K562 (cell line): ENCODE measurements around the gene ATP10B. TPM values are rescaled to one million over a fixed set of nuclear protein-coding genes. Genes with fewer than 3 reads are reported as not detected.
"Not testable (repeated sequence)": the region's sequence is repeated elsewhere in the genome, so short reads cannot be mapped to it uniquely, and the experiment has no call there.

Experiments
- ATAC-seq: fragments of 200-7000 bp; cut with Tn5 transposase; 3 replicates; pipeline ENCODE4 v1.9.1; 2020; ENCODE audit warnings: moderate library complexity
- BruUV-seq: library from RNA; stranded (reverse); fragments of 400-500 nt; replicated peaks from 2 replicates; lab custom pipeline; 2021; lab: Mats Ljungman, UMichigan
- CTCF ChIA-PET: fragments of 300-600 bp; formaldehyde crosslinking; extraction: SDS; loops from one replicate; lab custom pipeline; 2021; ENCODE audit warnings: low intra/inter-chr PET ratio; lab: Yijun Ruan, JAX
- POLR2A ChIA-PET: fragments of 300-600, 350-650 bp; sonication (Branson Sonifier 250); formaldehyde crosslinking; extraction: SDS; loops from one replicate; lab custom pipeline; 2021; ENCODE audit warnings: antibody characterized with exemption, inconsistent platforms; lab: Yijun Ruan, JAX
- DNase-seq, 4 experiments: peaks; one replicate each; pipeline versions ENCODE4 v3.0.0 to v3.0.0-alpha.2; 2011 to 2018; ENCODE audit warnings: low spot score in 3 of 4, mixed read lengths in 3 of 4; ENCODE audit errors: extremely low read depth in 1 of 4
- FAIRE-seq: peaks from 2 replicates; lab custom pipeline; 2011; peaks lifted over from hg19 to GRCh38; lab: Jason Lieb, UNC
- H2AFZ ChIP-seq: 2 replicates; pipeline ENCODE4 v1.6.0; 2011; ENCODE audit warnings: low read depth, low read length, control low read depth, inconsistent platforms
- H3K27ac ChIP-seq: fragments of 200-600 bp; 3 replicates; pipeline ENCODE4 v1.8.0; 2011; ENCODE audit warnings: low read depth, mild to moderate bottlenecking, control low read depth, inconsistent platforms, low read length, moderate library complexity, mixed read lengths; ENCODE audit errors: extremely low read depth
- H3K27me3 ChIP-seq, 2 experiments: fragments of 300-600 bp in 1 of 2; 2 replicates in 1 of 2; 3 replicates in 1 of 2; pipeline versions ENCODE4 v1.6.0 to v1.8.0; 2011; ENCODE audit warnings: inconsistent platforms in 2 of 2, low read length in 2 of 2, mild to moderate bottlenecking in 1 of 2, mixed read lengths in 1 of 2, moderate library complexity in 1 of 2; ENCODE audit not compliant: control insufficient read depth in 2 of 2, insufficient read depth in 2 of 2
- H3K36me3 ChIP-seq: fragments of 300-600 bp; 3 replicates; pipeline ENCODE4 v1.8.0; 2011; ENCODE audit warnings: mild to moderate bottlenecking, low read length, inconsistent platforms; ENCODE audit not compliant: control insufficient read depth, insufficient read depth
- H3K4me1 ChIP-seq, 2 experiments: fragments of 200-600 bp in 1 of 2; replicated peaks in 1 of 2; 2 replicates in 1 of 2; 3 replicates in 1 of 2; pipeline versions ENCODE4 v1.5.1 to v1.8.0; 2011; ENCODE audit warnings: inconsistent platforms in 2 of 2, low read length in 2 of 2, mild to moderate bottlenecking in 1 of 2, mixed read lengths in 1 of 2, moderate library complexity in 1 of 2; ENCODE audit not compliant: control insufficient read depth in 2 of 2, insufficient read depth in 2 of 2
- H3K4me2 ChIP-seq: 2 replicates; pipeline ENCODE4 v1.6.1; 2011; ENCODE audit warnings: low read length, control low read depth, inconsistent platforms, mixed read lengths; ENCODE audit not compliant: insufficient read depth
- H3K4me3 ChIP-seq: fragments of 200-600 bp; sonication (generic), shearing (Covaris generic); 2 replicates; pipeline ENCODE4 v1.5.1; 2016; ENCODE audit warnings: control low read depth, inconsistent platforms
- H3K79me2 ChIP-seq: fragments of 200-600 bp; 3 replicates; pipeline ENCODE4 v1.8.0; 2011; ENCODE audit warnings: low read length, inconsistent platforms; ENCODE audit not compliant: control insufficient read depth, insufficient read depth
- H3K9ac ChIP-seq, 2 experiments: 2 replicates each; pipeline versions ENCODE4 v1.6.0 to v1.6.1; 2011; ENCODE audit warnings: low read depth in 2 of 2, low read length in 2 of 2, control low read depth in 1 of 2, inconsistent platforms in 1 of 2, mild to moderate bottlenecking in 1 of 2, mixed read lengths in 1 of 2; ENCODE audit not compliant: insufficient read depth in 1 of 2
- H3K9me1 ChIP-seq: one replicate; pipeline ENCODE4 v1.6.0; 2011; ENCODE audit warnings: inconsistent platforms, mild to moderate bottlenecking, low read length, moderate library complexity; ENCODE audit not compliant: control insufficient read depth, insufficient read depth
- H3K9me3 ChIP-seq: replicated peaks from 2 replicates; pipeline ENCODE4 v1.5.1; 2011; ENCODE audit warnings: low read depth, low read length, inconsistent platforms; ENCODE audit not compliant: control insufficient read depth, insufficient read depth
- H4K20me1 ChIP-seq: replicated peaks from 2 replicates; pipeline ENCODE4 v1.6.1; 2011; ENCODE audit warnings: low read length, inconsistent platforms, mixed read lengths; ENCODE audit not compliant: control insufficient read depth, insufficient read depth
- KAT2B ChIP-seq: IDR thresholded peaks from one replicate; pipeline ENCODE4 v1.6.1; 2012; ENCODE audit warnings: low read depth, mild to moderate bottlenecking, control low read depth, inconsistent platforms, low read length, moderate library complexity
- MXD1 ChIP-seq: fragments of 250-450 bp; sonication (Bioruptor Pico); IDR thresholded peaks from 2 replicates; pipeline ENCODE4 v1.8.0; 2021; ENCODE audit warnings: borderline replicate concordance, mild to moderate bottlenecking, moderate library complexity; ENCODE audit not compliant: poor library complexity, severe bottlenecking
- NCOA4 ChIP-seq: fragments of 450-650 bp; IDR thresholded peaks from 2 replicates; pipeline ENCODE4 v1.6.1; 2018; ENCODE audit warnings: mild to moderate bottlenecking; ENCODE audit not compliant: partially characterized antibody
- PTRF ChIP-seq: fragments of 450-650 bp; IDR thresholded peaks from 2 replicates; pipeline ENCODE4 v1.6.1; 2016; ENCODE audit warnings: mild to moderate bottlenecking, missing genetic modification characterization, missing compliant biosample characterization
- TFAM ChIP-seq: fragments of 250-450 bp; sonication (Bioruptor Pico); conservative IDR thresholded peaks from 2 replicates; pipeline ENCODE4 v1.5.0; 2021; ENCODE audit warnings: mild to moderate bottlenecking, moderate library complexity
- WGBS: fragments of 100-300 bp; shearing (Covaris generic); methylation state at CpG from one replicate; pipeline ENCODE4 v1.1.6; 2016; ENCODE audit warnings: low coverage, mixed read lengths; ENCODE audit not compliant: insufficient coverage; ENCODE audit errors: missing lambda C conversion rate; 5-methylcytosine and 5-hydroxymethylcytosine counted together
- in situ Hi-C: fragments of 300-500 bp; cut with MboI; formaldehyde crosslinking; loops from 4 replicates; pipeline ENCODE4 v1.15.0; 2018; ENCODE audit warnings: inconsistent platforms, mixed read lengths
- intact Hi-C: fragments of 100-400 bp; cut with micrococcal nuclease; formaldehyde crosslinking; loops from 2 replicates; pipeline ENCODE4 v1.14.2; 2022
- polyA plus RNA-seq, 8 experiments: library from polyadenylated mRNA; depleted of rRNA in 4 of 8; stranded (reverse) in 5 of 8; unstranded in 3 of 8; fragments of >200 nt; fragmentation: Nextera tagmentation in 2 of 8; fragmentation: Illumina TruSeq in 1 of 8; extraction: Ambion mirVana in 2 of 8; extraction: Trizol in 1 of 8; gene quantifications; 2 replicates each; pipeline versions ENCODE4 v1.2.1 to v1.2.3, GENCODE V29; 2011 to 2014; ENCODE audit warnings: inconsistent platforms in 1 of 8, missing spikeins in 1 of 8
- total RNA-seq, 7 experiments: library from RNA; depleted of rRNA in 6 of 7; stranded (reverse); fragments of >200 nt in 6 of 7; fragmentation: Illumina TruSeq in 2 of 7; extraction: Trizol in 2 of 7; gene quantifications; 2 replicates each; pipeline versions ENCODE4 v1.2.1 to v1.2.3, GENCODE V29; 2011 to 2021; ENCODE audit warnings: low replicate concordance in 1 of 7

Gene ATP10B
- total and polyA plus RNA-seq, 9 of the 15 experiments (the other 6 are each of a cell fraction or from before 2014, with no cell fraction given): 0.04 TPM; not detected in 8

- CTCF ChIA-PET, H3K27me3 ChIP-seq, H4K20me1 ChIP-seq, H3K9me3 ChIP-seq, FAIRE-seq, H3K9ac ChIP-seq, H3K4me1 ChIP-seq, DNase-seq, H3K4me2 ChIP-seq, H3K79me2 ChIP-seq, ATAC-seq, H3K9me1 ChIP-seq, in situ Hi-C loops, BruUV-seq, H3K27ac ChIP-seq, H2AFZ ChIP-seq, H3K4me3 ChIP-seq, POLR2A ChIA-PET, H3K36me3 ChIP-seq, intact Hi-C loops: not testable (repeated sequence)
- 3% methylated on average over 6 of the region's 6 CpGs for WGBS
Observed at GRCh38 chr5:160893180-160893964, 41.4 kb upstream of the ATP10B start.

- TF ChIP-seq NCOA4 (no peak), MXD1 (CRISPR knock-in tag) (no peak), KAT2B (no peak), PTRF (tag) (no peak), TFAM (no peak)
- in situ Hi-C loops: no loop called here
- WGBS: 0% methylated on average over 3 of the region's 3 CpGs
Observed at GRCh38 chr5:160887780-160888179, 35.8 kb upstream of the ATP10B start.

GRCh38 chr5:160873560-160874200 is 21.7 kb upstream of the ATP10B start:
- H3K9ac ChIP-seq, ATAC-seq, H3K9me3 ChIP-seq, H3K4me3 ChIP-seq, H3K9me1 ChIP-seq, FAIRE-seq, H3K27me3 ChIP-seq, H3K4me1 ChIP-seq, H4K20me1 ChIP-seq, in situ Hi-C loops, H3K27ac ChIP-seq, H3K4me2 ChIP-seq, DNase-seq, H2AFZ ChIP-seq, POLR2A ChIA-PET, H3K36me3 ChIP-seq, H3K79me2 ChIP-seq, BruUV-seq, intact Hi-C loops, CTCF ChIA-PET: not testable (repeated sequence)
- WGBS: 0% methylated on average over 9 of the region's 21 CpGs

More at GRCh38 chr5:160887780-160888179, 35.8 kb upstream of the ATP10B start:
- ATAC-seq: no peak
- Histone ChIP-seq H3K36me3 (no peaks in the 10 kb centered on the region), H3K4me3 (no peak overlapping the region), H3K4me1 (no peaks in the 10 kb centered on the region), H3K9me1 (no peaks in the 10 kb centered on the region), H3K4me2 (no peak overlapping the region), H3K9me3 (no peaks in the 10 kb centered on the region), H4K20me1 (no peaks in the 10 kb centered on the region), H3K27me3 (no peaks in the 10 kb centered on the region), H3K79me2 (no peaks in the 10 kb centered on the region), H3K9ac (no peak overlapping the region), H3K27ac (no peak overlapping the region), H2AFZ (no peak overlapping the region)
- intact Hi-C loops: no loop called here
- BruUV-seq: no TSS peak
- no peak for DNase-seq
- FAIRE-seq: no peak
- POLR2A ChIA-PET: no interaction called here
- CTCF ChIA-PET: no interaction called here
